EL (cell line): ENCODE results near the gene MS4A10.
"Not testable (repeated sequence)": the region's sequence is repeated elsewhere in the genome, so short reads cannot be mapped to it uniquely, and the experiment has no call there.

Experiments used
- DNase-seq: peaks from one replicate; pipeline ENCODE4 v3.0.0-alpha.2; 2016

Gene MS4A10

GRCh38 chr11:60788401-60789125, 3.4 kb downstream of the MS4A10 start:
- DNase-seq, result no peak

GRCh38 chr11:60790726-60791125, 5.6 kb downstream of the MS4A10 start:
- no peak for DNase-seq

GRCh38 chr11:60791153-60791933, 6.2 kb downstream of the MS4A10 start:
- no peak for DNase-seq

- no peak for DNase-seq
Observed at GRCh38 chr11:60792521-60792920, 7.4 kb downstream of the MS4A10 start.

- no peak for DNase-seq
Observed at GRCh38 chr11:60795291-60795690, 10.2 kb downstream of the MS4A10 start.

GRCh38 chr11:60797846-60798630, 12.9 kb downstream of the MS4A10 start:
- DNase-seq, result no peak

- DNase-seq, result no peak
Observed at GRCh38 chr11:60798631-60799030, 13.5 kb downstream of the MS4A10 start.

GRCh38 chr11:60801194-60801593, 16.1 kb downstream of the MS4A10 start:
- no peak for DNase-seq

GRCh38 chr11:60803273-60803936, 18.3 kb downstream of the MS4A10 start:
- DNase-seq, result no peak

GRCh38 chr11:60809249-60809648, 24.1 kb downstream of the MS4A10 start:
- no peak for DNase-seq

- no peak for DNase-seq
Observed at GRCh38 chr11:60809691-60810090, 24.6 kb downstream of the MS4A10 start.

- DNase-seq, result no peak
Observed at GRCh38 chr11:60810151-60810550, 25.0 kb downstream of the MS4A10 start.

- DNase-seq, result no peak
Observed at GRCh38 chr11:60810569-60810968, 25.4 kb downstream of the MS4A10 start.

- DNase-seq, result no peak
Observed at GRCh38 chr11:60813324-60813723, 28.2 kb downstream of the MS4A10 start.

GRCh38 chr11:60814112-60814511, 29.0 kb downstream of the MS4A10 start:
- DNase-seq, result no peak

- DNase-seq, result no peak
Observed at GRCh38 chr11:60816590-60817157, 31.5 kb downstream of the MS4A10 start.

GRCh38 chr11:60818057-60818456, 32.9 kb downstream of the MS4A10 start:
- DNase-seq, result no peak

- DNase-seq, result no peak
Observed at GRCh38 chr11:60821827-60822599, 36.9 kb downstream of the MS4A10 start.

- DNase-seq, result not testable (repeated sequence)
Observed at GRCh38 chr11:60823745-60824306, 38.7 kb downstream of the MS4A10 start.

- no peak for DNase-seq
Observed at GRCh38 chr11:60825118-60825517, 40.0 kb downstream of the MS4A10 start.

GRCh38 chr11:60825790-60826189, 40.7 kb downstream of the MS4A10 start:
- DNase-seq, result no peak
